H9 (cell line): ENCODE results near the gene PHF1. TPM values are rescaled to one million over a fixed set of nuclear protein-coding genes. Genes with fewer than 3 reads are reported as not detected.
"Not testable (repeated sequence)": the region's sequence is repeated elsewhere in the genome, so short reads cannot be mapped to it uniquely, and the experiment has no call there.

Experiments used
- DNase-seq: peaks from one replicate; pipeline ENCODE4 v3.0.0-alpha.2; 2017
- H2AFZ ChIP-seq: one replicate; pipeline ENCODE4 v1.6.1; 2013; ENCODE audit warnings: mild to moderate bottlenecking, low read length, control low read depth, moderate library complexity
- H2AK5ac ChIP-seq: 2 replicates; pipeline ENCODE4 v1.6.1; 2013; ENCODE audit warnings: low read length, control low read depth, mixed read lengths; ENCODE audit not compliant: insufficient read length
- H2BK120ac ChIP-seq: one replicate; pipeline ENCODE4 v1.6.1; 2013; ENCODE audit warnings: low read depth, mild to moderate bottlenecking, low read length, control low read depth, inconsistent platforms; ENCODE audit not compliant: poor library complexity, severe bottlenecking
- H2BK12ac ChIP-seq: 2 replicates; pipeline ENCODE4 v1.6.1; 2013; ENCODE audit warnings: low read length, control low read depth, mixed read lengths, low read depth; ENCODE audit not compliant: insufficient read length
- H2BK15ac ChIP-seq: 2 replicates; pipeline ENCODE4 v1.6.1; 2013; ENCODE audit warnings: low read depth, low read length, control low read depth
- H2BK20ac ChIP-seq: one replicate; pipeline ENCODE4 v1.6.1; 2013; ENCODE audit warnings: low read depth, mild to moderate bottlenecking, low read length, control low read depth, inconsistent platforms; ENCODE audit not compliant: poor library complexity, severe bottlenecking
- H2BK5ac ChIP-seq: 2 replicates; pipeline ENCODE4 v1.6.1; 2013; ENCODE audit warnings: low read length, control low read depth, mixed read lengths; ENCODE audit not compliant: insufficient read length
- H3K14ac ChIP-seq: 2 replicates; pipeline ENCODE4 v1.6.1; 2013; ENCODE audit warnings: low read length, control low read depth; ENCODE audit not compliant: insufficient read depth
- H3K18ac ChIP-seq: 2 replicates; pipeline ENCODE4 v1.6.1; 2013; ENCODE audit warnings: low read depth, mild to moderate bottlenecking, mixed read lengths, low read length, control low read depth; ENCODE audit not compliant: insufficient read length
- H3K23ac ChIP-seq: 2 replicates; pipeline ENCODE4 v1.6.1; 2013; ENCODE audit warnings: low read length, control low read depth, mixed read lengths, low read depth; ENCODE audit not compliant: insufficient read length
- H3K23me2 ChIP-seq: 2 replicates; pipeline ENCODE4 v1.6.1; 2013; ENCODE audit warnings: low read depth, mild to moderate bottlenecking, mixed read lengths, low read length, control low read depth; ENCODE audit not compliant: insufficient read length, poor library complexity, severe bottlenecking
- H3K27ac ChIP-seq: 2 replicates; pipeline ENCODE4 v1.5.1; 2013; ENCODE audit warnings: low read length, control low read depth, mixed read lengths, low read depth; ENCODE audit not compliant: insufficient read length
- H3K27me3 ChIP-seq: 2 replicates; pipeline ENCODE4 v1.6.1; 2013; ENCODE audit warnings: low read length, control low read depth, inconsistent platforms; ENCODE audit not compliant: insufficient read depth
- H3K4ac ChIP-seq: 2 replicates; pipeline ENCODE4 v1.6.1; 2013; ENCODE audit warnings: low read depth, mild to moderate bottlenecking, control low read depth, inconsistent platforms, low read length, moderate library complexity
- H3K4me1 ChIP-seq: 2 replicates; pipeline ENCODE4 v1.6.1; 2013; ENCODE audit warnings: low read length, control low read depth, inconsistent platforms; ENCODE audit not compliant: insufficient read depth
- H3K4me2 ChIP-seq: 2 replicates; pipeline ENCODE4 v1.6.1; 2013; ENCODE audit warnings: low read length, control low read depth, mixed read lengths; ENCODE audit not compliant: insufficient read length, insufficient read depth
- H3K56ac ChIP-seq: 2 replicates; pipeline ENCODE4 v1.6.1; 2013; ENCODE audit warnings: low read depth, mild to moderate bottlenecking, mixed read lengths, low read length, control low read depth; ENCODE audit not compliant: insufficient read length
- H3K79me1 ChIP-seq: 2 replicates; pipeline ENCODE4 v1.6.1; 2013; ENCODE audit warnings: low read depth, mild to moderate bottlenecking, moderate library complexity, low read length, control low read depth, inconsistent platforms; ENCODE audit not compliant: insufficient read depth, poor library complexity, severe bottlenecking
- H3K79me2 ChIP-seq: 2 replicates; pipeline ENCODE4 v1.6.1; 2013; ENCODE audit warnings: low read length, control low read depth, inconsistent platforms; ENCODE audit not compliant: insufficient read depth
- H3K9ac ChIP-seq: 2 replicates; pipeline ENCODE4 v1.6.1; 2013; ENCODE audit warnings: low read length, control low read depth, mixed read lengths; ENCODE audit not compliant: insufficient read length; ENCODE audit errors: extremely low read depth
- H3K9me3 ChIP-seq: one replicate; pipeline ENCODE4 v1.6.1; 2013; ENCODE audit warnings: low read depth, low read length, inconsistent platforms; ENCODE audit not compliant: control insufficient read depth
- H3T11ph ChIP-seq: one replicate; pipeline ENCODE4 v1.6.1; 2013; ENCODE audit warnings: mild to moderate bottlenecking, low read length, control low read depth, inconsistent platforms
- H4K20me1 ChIP-seq: one replicate; pipeline ENCODE4 v1.6.1; 2013; ENCODE audit not compliant: control insufficient read depth, insufficient read length, insufficient read depth
- H4K5ac ChIP-seq: 2 replicates; pipeline ENCODE4 v1.6.1; 2013; ENCODE audit warnings: low read depth, mild to moderate bottlenecking, mixed read lengths, low read length, control low read depth; ENCODE audit not compliant: insufficient read length
- H4K8ac ChIP-seq: replicated peaks from 2 replicates; pipeline ENCODE4 v1.6.1; 2013; ENCODE audit warnings: low read length, control low read depth, mixed read lengths, low read depth; ENCODE audit not compliant: insufficient read length
- H4K91ac ChIP-seq: 2 replicates; pipeline ENCODE4 v1.6.1; 2013; ENCODE audit warnings: low read depth, mild to moderate bottlenecking, moderate library complexity, mixed read lengths, low read length, control low read depth; ENCODE audit not compliant: insufficient read length
- H3K27ac Mint-ChIP-seq, 3 experiments: 2 replicates in 2 of 3; 3 replicates in 1 of 3; pipeline ENCODE4 v1.8.0; 2020 to 2021; ENCODE audit warnings: mixed read lengths in 3 of 3, mild to moderate bottlenecking in 1 of 3, moderate library complexity in 1 of 3
- H3K27me3 Mint-ChIP-seq: 2 replicates; pipeline ENCODE4 v1.8.0; 2021; ENCODE audit warnings: low read depth, mild to moderate bottlenecking, moderate library complexity, mixed read lengths
- H3K36me3 Mint-ChIP-seq, 3 experiments: 2 replicates in 2 of 3; 3 replicates in 1 of 3; pipeline ENCODE4 v1.8.0; 2020 to 2021; ENCODE audit warnings: low read depth in 3 of 3, mixed read lengths in 3 of 3; ENCODE audit not compliant: insufficient read depth in 1 of 3
- H3K4me1 Mint-ChIP-seq, 2 experiments: 2 replicates each; pipeline ENCODE4 v1.8.0; 2020; ENCODE audit warnings: mixed read lengths in 2 of 2
- H3K4me3 Mint-ChIP-seq, 2 experiments: 2 replicates in 1 of 2; 3 replicates in 1 of 2; pipeline ENCODE4 v1.8.0; 2020 to 2021; ENCODE audit warnings: mild to moderate bottlenecking in 2 of 2, mixed read lengths in 2 of 2, moderate library complexity in 1 of 2
- H3K9me3 Mint-ChIP-seq, 2 experiments: 2 replicates in 1 of 2; 3 replicates in 1 of 2; pipeline ENCODE4 v1.8.0; 2020; ENCODE audit warnings: mild to moderate bottlenecking in 2 of 2, mixed read lengths in 2 of 2, moderate library complexity in 1 of 2
- CTCF ChIP-seq: fragments of 200-600 bp; sonication (generic); conservative IDR thresholded peaks from 3 replicates; pipeline ENCODE4 v1.8.0; 2021; ENCODE audit warnings: antibody characterized with exemption, mild to moderate bottlenecking
- WGBS: extraction: QIAGEN DNeasy Blood & Tissue Kit; methylation state at CpG from one replicate; pipeline ENCODE4 v1.1.7; 2013; ENCODE audit warnings: missing lambda C conversion rate, low lambda C conversion rate, mixed read lengths; ENCODE audit not compliant: insufficient read length; ENCODE audit errors: extremely low coverage; 5-methylcytosine and 5-hydroxymethylcytosine counted together
- total RNA-seq: library from RNA; stranded (reverse); gene quantifications from 2 replicates; pipeline ENCODE4 v1.2.1, GENCODE V29; 2021

PHF1 gene
- total RNA-seq, 1 experiment from 2014 or later = 56.8 TPM

GRCh38 chr6:33365206-33365971 is 45.4 kb upstream of the PHF1 start:
- H3K9me3 Mint-ChIP-seq, H3K79me2 ChIP-seq, H4K8ac ChIP-seq, H3T11ph ChIP-seq, H4K20me1 ChIP-seq, H3K4me3 Mint-ChIP-seq, H3K14ac ChIP-seq, H3K79me1 ChIP-seq, H2BK5ac ChIP-seq, H3K56ac ChIP-seq, H2BK120ac ChIP-seq, H3K4ac ChIP-seq, H3K27me3 ChIP-seq, H3K9me3 ChIP-seq, H2AK5ac ChIP-seq, H3K4me1 ChIP-seq, H3K4me2 ChIP-seq, H2BK12ac ChIP-seq, H3K36me3 Mint-ChIP-seq, H3K9ac ChIP-seq, H3K27me3 Mint-ChIP-seq, H3K18ac ChIP-seq, H3K23ac ChIP-seq, H2AFZ ChIP-seq, H2BK15ac ChIP-seq, H3K27ac ChIP-seq, H4K5ac ChIP-seq, H3K23me2 ChIP-seq: not testable (repeated sequence)
- peak; percentile 43 for TF ChIP-seq CTCF
- peak overlapping the region; percentile 85 for H2BK20ac ChIP-seq
- Mint-ChIP-seq H3K4me1 (peaks cover 10 to 19% of the 10 kb centered on the region in 2 experiments), H3K27ac (peak overlapping the region in 1 of 3 experiments; percentile 55; a peak in 1 of 7 replicates)
- peak overlapping the region; percentile 3 for H4K91ac ChIP-seq
- peak; percentile 55 for DNase-seq
- no CpG with 5 or more reads among the region's 10 CpGs for WGBS
